H1 (cell line): ENCODE data around the gene CCSER2. TPM values are rescaled to one million over a fixed set of nuclear protein-coding genes. Genes with fewer than 3 reads are reported as not detected.

Source experiments
- CTCF ChIA-PET: fragments of 300-600 bp; sonication (Branson Sonifier 250); formaldehyde crosslinking; loops from one replicate; lab custom pipeline; 2021; ENCODE audit not compliant: partially characterized antibody; lab: Charles Lee
- POLR2A ChIA-PET: fragments of 300-600 bp; sonication (Branson Sonifier 250); formaldehyde crosslinking; loops from one replicate; lab custom pipeline; 2021; ENCODE audit warnings: inconsistent platforms; ENCODE audit not compliant: partially characterized antibody; lab: Charles Lee
- DNase-seq, 2 experiments: peaks; one replicate each; pipeline versions ENCODE4 v3.0.0 to v3.0.0-alpha.2; 2010 to 2022; ENCODE audit warnings: low spot score in 2 of 2, low read depth in 1 of 2, mixed read lengths in 1 of 2
- FAIRE-seq: peaks from 2 replicates; lab custom pipeline; 2011; peaks lifted over from hg19 to GRCh38; lab: Jason Lieb, UNC
- H2AFZ ChIP-seq: 2 replicates; pipeline ENCODE4 v1.8.1; 2012; ENCODE audit warnings: low read length, inconsistent platforms
- H2AK5ac ChIP-seq: 2 replicates; pipeline ENCODE4 v1.6.1; 2013; ENCODE audit warnings: low read depth, low read length
- H2BK120ac ChIP-seq: replicated peaks from 2 replicates; pipeline ENCODE3; 2013; ENCODE audit warnings: low read depth, low read length, inconsistent platforms
- H2BK12ac ChIP-seq: 2 replicates; pipeline ENCODE4 v1.6.1; 2013; ENCODE audit warnings: low read depth, low read length
- H2BK15ac ChIP-seq: 2 replicates; pipeline ENCODE4 v1.6.1; 2013; ENCODE audit warnings: low read length
- H2BK20ac ChIP-seq: 2 replicates; pipeline ENCODE4 v1.6.1; 2013; ENCODE audit warnings: low read length
- H2BK5ac ChIP-seq: 2 replicates; pipeline ENCODE4 v1.6.1; 2013; ENCODE audit warnings: low read depth, low read length
- H3K14ac ChIP-seq: 2 replicates; pipeline ENCODE4 v1.6.1; 2013; ENCODE audit warnings: inconsistent platforms; ENCODE audit not compliant: insufficient read length
- H3K18ac ChIP-seq: 2 replicates; pipeline ENCODE4 v1.6.1; 2013; ENCODE audit warnings: low read length; ENCODE audit errors: extremely low read depth
- H3K23ac ChIP-seq: 2 replicates; pipeline ENCODE4 v1.6.1; 2013; ENCODE audit warnings: inconsistent platforms; ENCODE audit not compliant: insufficient read length
- H3K23me2 ChIP-seq: 2 replicates; pipeline ENCODE4 v1.6.1; 2013; ENCODE audit warnings: low read depth, low read length
- H3K27ac ChIP-seq: 2 replicates; pipeline ENCODE4 v1.6.1; 2011; ENCODE audit warnings: low read depth, low read length, inconsistent platforms
- H3K27me3 ChIP-seq, 4 experiments: replicated peaks in 1 of 4; 1 replicate in 1 of 4; 2 replicates in 3 of 4; pipeline versions ENCODE4 v1.6.1 to v1.8.1; 2011 to 2013; ENCODE audit warnings: low read length in 3 of 4, mild to moderate bottlenecking in 3 of 4, inconsistent platforms in 2 of 4, mixed read lengths in 2 of 4, moderate library complexity in 1 of 4; ENCODE audit not compliant: control insufficient read depth in 3 of 4, insufficient read depth in 3 of 4; ENCODE audit errors: extremely low read depth in 1 of 4
- H3K36me3 ChIP-seq, 4 experiments: 2 replicates each; pipeline versions ENCODE4 v1.6.1 to v1.8.1; 2011 to 2013; ENCODE audit warnings: mild to moderate bottlenecking in 4 of 4, low read length in 3 of 4, moderate library complexity in 2 of 4, control low read depth in 1 of 4, inconsistent platforms in 1 of 4; ENCODE audit not compliant: insufficient read depth in 4 of 4, control insufficient read depth in 2 of 4
- H3K4ac ChIP-seq: replicated peaks from 2 replicates; pipeline ENCODE3; 2013; ENCODE audit warnings: low read length, low read depth, mixed read lengths, inconsistent platforms; ENCODE audit not compliant: insufficient read length
- H3K4me1 ChIP-seq, 4 experiments: replicated peaks in 1 of 4; 1 replicate in 1 of 4; 2 replicates in 3 of 4; pipeline versions ENCODE4 v1.6.1 to v1.8.1; 2011 to 2013; ENCODE audit warnings: low read length in 3 of 4, inconsistent platforms in 2 of 4, mixed read lengths in 1 of 4; ENCODE audit not compliant: insufficient read depth in 4 of 4, control insufficient read depth in 3 of 4
- H3K4me2 ChIP-seq, 2 experiments: 2 replicates each; pipeline versions ENCODE4 v1.6.1 to v1.8.1; 2011 to 2013; ENCODE audit warnings: low read depth in 2 of 2, low read length in 2 of 2, control low read depth in 1 of 2, inconsistent platforms in 1 of 2, mild to moderate bottlenecking in 1 of 2; ENCODE audit not compliant: insufficient read depth in 1 of 2
- H3K4me3 ChIP-seq, 4 experiments: fragments of 200-600, 300-600 bp in 1 of 4; sonication (generic), shearing (Covaris generic), sonication (Bioruptor Twin) in 1 of 4; 2 replicates each; pipeline versions ENCODE4 v1.5.1 to v1.8.1; 2011 to 2016; ENCODE audit warnings: low read length in 4 of 4, low read depth in 3 of 4, control low read depth in 2 of 4, inconsistent platforms in 2 of 4, mild to moderate bottlenecking in 2 of 4, mixed read lengths in 1 of 4, moderate library complexity in 1 of 4; ENCODE audit not compliant: insufficient read depth in 2 of 4; ENCODE audit errors: extremely low read depth in 1 of 4
- H3K56ac ChIP-seq: replicated peaks from 2 replicates; pipeline ENCODE3; 2013; ENCODE audit warnings: low read depth, mild to moderate bottlenecking, mixed read lengths, low read length, inconsistent platforms; ENCODE audit not compliant: insufficient read length
- H3K79me1 ChIP-seq: 2 replicates; pipeline ENCODE4 v1.6.1; 2013; ENCODE audit warnings: low read depth, low read length, control low read depth
- H3K79me2 ChIP-seq, 2 experiments: 2 replicates each; pipeline versions ENCODE4 v1.6.1 to v1.8.1; 2012 to 2013; ENCODE audit warnings: low read length in 2 of 2, mild to moderate bottlenecking in 2 of 2, inconsistent platforms in 1 of 2; ENCODE audit not compliant: insufficient read depth in 2 of 2, control insufficient read depth in 1 of 2
- H3K9ac ChIP-seq, 4 experiments: replicated peaks in 1 of 4; 1 replicate in 1 of 4; 2 replicates in 3 of 4; pipeline versions ENCODE4 v1.6.1 to v1.8.1; 2011 to 2013; ENCODE audit warnings: low read depth in 3 of 4, low read length in 3 of 4, control low read depth in 2 of 4, mild to moderate bottlenecking in 2 of 4, moderate library complexity in 2 of 4, inconsistent platforms in 1 of 4; ENCODE audit errors: extremely low read depth in 1 of 4
- H3K9me3 ChIP-seq, 2 experiments: 2 replicates each; pipeline versions ENCODE4 v1.6.1 to v1.8.1; 2012 to 2013; ENCODE audit warnings: mild to moderate bottlenecking in 2 of 2, moderate library complexity in 2 of 2, control low read depth in 1 of 2, inconsistent platforms in 1 of 2, low read depth in 1 of 2, low read length in 1 of 2, mixed read lengths in 1 of 2; ENCODE audit not compliant: insufficient read depth in 2 of 2
- H4K20me1 ChIP-seq, 2 experiments: replicated peaks in 1 of 2; 2 replicates each; pipeline versions ENCODE3 to v1.8.1; 2011 to 2013; ENCODE audit warnings: inconsistent platforms in 2 of 2, low read length in 2 of 2, mild to moderate bottlenecking in 1 of 2; ENCODE audit not compliant: insufficient read depth in 2 of 2, control insufficient read depth in 1 of 2
- H4K5ac ChIP-seq: 2 replicates; pipeline ENCODE4 v1.6.1; 2013; ENCODE audit warnings: low read length, low read depth, mixed read lengths, inconsistent platforms; ENCODE audit not compliant: insufficient read length
- H4K8ac ChIP-seq: 2 replicates; pipeline ENCODE4 v1.8.0; 2013; ENCODE audit warnings: mild to moderate bottlenecking, moderate library complexity, low read length, inconsistent platforms; ENCODE audit not compliant: insufficient read depth; ENCODE audit errors: extremely low read depth
- H4K91ac ChIP-seq: replicated peaks from 2 replicates; pipeline ENCODE3; 2013; ENCODE audit warnings: low read length, mixed read lengths, inconsistent platforms; ENCODE audit not compliant: insufficient read length
- WGBS, 2 experiments: shearing (Covaris generic) in 1 of 2; methylation state at CpG; one replicate each; pipeline versions ENCODE4 v1.1.6 to v1.1.7; 2013 to 2015; ENCODE audit warnings: low lambda C conversion rate in 2 of 2, mixed read lengths in 2 of 2, inconsistent platforms in 1 of 2, low coverage in 1 of 2, missing lambda C conversion rate in 1 of 2; ENCODE audit not compliant: insufficient replicate concordance in 2 of 2, insufficient coverage in 1 of 2, insufficient read length in 1 of 2; ENCODE audit errors: extremely low coverage in 1 of 2, missing lambda C conversion rate in 1 of 2; 5-methylcytosine and 5-hydroxymethylcytosine counted together
- polyA plus RNA-seq, 7 experiments: library from polyadenylated mRNA; depleted of rRNA in 3 of 7; stranded (reverse) in 5 of 7; unstranded in 2 of 7; fragments of >200 nt in 5 of 7; fragments of 200-250 nt in 2 of 7; gene quantifications; 1 replicate in 5 of 7; 2 replicates in 1 of 7; 4 replicates in 1 of 7; pipeline versions ENCODE4 v1.2.1 to v1.2.3, GENCODE V29; 2011 to 2013; ENCODE audit warnings: missing spikeins in 2 of 7, mixed read lengths in 2 of 7
- total RNA-seq: library from RNA; stranded (reverse); fragmentation: NEBNext Ultra II Directional; extraction: Animal tissue kit (Norgen Biotek cat#: 25700); gene quantifications from 2 replicates; pipeline ENCODE4 v1.2.1, GENCODE V29; 2021

Gene CCSER2
- total and polyA plus RNA-seq, 2 of the 8 experiments (the other 6 are each of a cell fraction or from before 2014, with no cell fraction given): 6.9 to 30.5 TPM

- Histone ChIP-seq H3K18ac (no peak overlapping the region), H3K4ac (no peak overlapping the region), H3K56ac (no peak overlapping the region), H3K14ac (no peak overlapping the region), H3K27ac (no peak overlapping the region), H4K8ac (no peak overlapping the region), H4K20me1 (no peaks in the 10 kb centered on the region), H3K9me3 (no peaks in the 10 kb centered on the region), H2AK5ac (no peak overlapping the region), H4K5ac (no peak overlapping the region), H3K4me3 (no peak overlapping the region), H3K4me2 (no peak overlapping the region), H3K27me3 (no peaks in the 10 kb centered on the region), H2BK12ac (no peak overlapping the region; the same call in 1 of the 2 replicates), H3K23ac (no peak overlapping the region), H3K36me3 (no peaks in the 10 kb centered on the region), H2BK120ac (no peak overlapping the region), H2BK20ac (no peak overlapping the region), H3K23me2 (no peaks in the 10 kb centered on the region), H3K79me2 (no peaks in the 10 kb centered on the region), H3K4me1 (peaks cover 0 to 8% (median 2%) of the 10 kb centered on the region in 4 experiments; a peak in 3 of 7 replicates), H2AFZ (no peak overlapping the region), H3K9ac (no peak overlapping the region), H2BK5ac (no peak overlapping the region), H4K91ac (no peak overlapping the region), H3K79me1 (no peaks in the 10 kb centered on the region), H2BK15ac (peak overlapping the region; percentile 83; the same call in 1 of the 2 replicates)
- CTCF ChIA-PET: interaction anchor here (0.6 to 26.4 kb wide), 13 partner anchors 9 to 331 kb away, joined by 3 to 558 read pairs (median 14); no protein-coding TSS in a partner anchor
- 95% methylated on average over 2 of the region's 2 CpGs; no CpG with 5 or more reads in 1 of the 2 experiments for WGBS, 2 experiments
- no peak for DNase-seq
- FAIRE-seq: no peak
- POLR2A ChIA-PET: interaction anchor here (1.1 kb wide), 1 partner anchor 268 kb away, joined by 4 read pairs; no protein-coding TSS in a partner anchor
Observed at GRCh38 chr10:84534168-84534567, 205.8 kb downstream of the CCSER2 start.
